K562 (cell line): ENCODE results near the gene LIN7A. TPM values are rescaled to one million over a fixed set of nuclear protein-coding genes. Genes with fewer than 3 reads are reported as not detected.

Experiments used
- ATAC-seq: fragments of 200-7000 bp; cut with Tn5 transposase; 3 replicates; pipeline ENCODE4 v1.9.1; 2020; ENCODE audit warnings: moderate library complexity
- BruUV-seq: library from RNA; stranded (reverse); fragments of 400-500 nt; replicated peaks from 2 replicates; lab custom pipeline; 2021; lab: Mats Ljungman, UMichigan
- CTCF ChIA-PET: fragments of 300-600 bp; formaldehyde crosslinking; extraction: SDS; loops from one replicate; lab custom pipeline; 2021; ENCODE audit warnings: low intra/inter-chr PET ratio; lab: Yijun Ruan, JAX
- POLR2A ChIA-PET: fragments of 300-600, 350-650 bp; sonication (Branson Sonifier 250); formaldehyde crosslinking; extraction: SDS; loops from one replicate; lab custom pipeline; 2021; ENCODE audit warnings: antibody characterized with exemption, inconsistent platforms; lab: Yijun Ruan, JAX
- DNase-seq, 4 experiments: peaks; one replicate each; pipeline versions ENCODE4 v3.0.0 to v3.0.0-alpha.2; 2011 to 2018; ENCODE audit warnings: low spot score in 3 of 4, mixed read lengths in 3 of 4; ENCODE audit errors: extremely low read depth in 1 of 4
- FAIRE-seq: peaks from 2 replicates; lab custom pipeline; 2011; peaks lifted over from hg19 to GRCh38; lab: Jason Lieb, UNC
- H2AFZ ChIP-seq: 2 replicates; pipeline ENCODE4 v1.6.0; 2011; ENCODE audit warnings: low read depth, low read length, control low read depth, inconsistent platforms
- H3K27ac ChIP-seq: fragments of 200-600 bp; 3 replicates; pipeline ENCODE4 v1.8.0; 2011; ENCODE audit warnings: low read depth, mild to moderate bottlenecking, control low read depth, inconsistent platforms, low read length, moderate library complexity, mixed read lengths; ENCODE audit errors: extremely low read depth
- H3K27me3 ChIP-seq, 2 experiments: fragments of 300-600 bp in 1 of 2; 2 replicates in 1 of 2; 3 replicates in 1 of 2; pipeline versions ENCODE4 v1.6.0 to v1.8.0; 2011; ENCODE audit warnings: inconsistent platforms in 2 of 2, low read length in 2 of 2, mild to moderate bottlenecking in 1 of 2, mixed read lengths in 1 of 2, moderate library complexity in 1 of 2; ENCODE audit not compliant: control insufficient read depth in 2 of 2, insufficient read depth in 2 of 2
- H3K36me3 ChIP-seq: fragments of 300-600 bp; 3 replicates; pipeline ENCODE4 v1.8.0; 2011; ENCODE audit warnings: mild to moderate bottlenecking, low read length, inconsistent platforms; ENCODE audit not compliant: control insufficient read depth, insufficient read depth
- H3K4me1 ChIP-seq, 2 experiments: fragments of 200-600 bp in 1 of 2; replicated peaks in 1 of 2; 2 replicates in 1 of 2; 3 replicates in 1 of 2; pipeline versions ENCODE4 v1.5.1 to v1.8.0; 2011; ENCODE audit warnings: inconsistent platforms in 2 of 2, low read length in 2 of 2, mild to moderate bottlenecking in 1 of 2, mixed read lengths in 1 of 2, moderate library complexity in 1 of 2; ENCODE audit not compliant: control insufficient read depth in 2 of 2, insufficient read depth in 2 of 2
- H3K4me2 ChIP-seq: 2 replicates; pipeline ENCODE4 v1.6.1; 2011; ENCODE audit warnings: low read length, control low read depth, inconsistent platforms, mixed read lengths; ENCODE audit not compliant: insufficient read depth
- H3K4me3 ChIP-seq: fragments of 200-600 bp; sonication (generic), shearing (Covaris generic); 2 replicates; pipeline ENCODE4 v1.5.1; 2016; ENCODE audit warnings: control low read depth, inconsistent platforms
- H3K79me2 ChIP-seq: fragments of 200-600 bp; 3 replicates; pipeline ENCODE4 v1.8.0; 2011; ENCODE audit warnings: low read length, inconsistent platforms; ENCODE audit not compliant: control insufficient read depth, insufficient read depth
- H3K9ac ChIP-seq, 2 experiments: 2 replicates each; pipeline versions ENCODE4 v1.6.0 to v1.6.1; 2011; ENCODE audit warnings: low read depth in 2 of 2, low read length in 2 of 2, control low read depth in 1 of 2, inconsistent platforms in 1 of 2, mild to moderate bottlenecking in 1 of 2, mixed read lengths in 1 of 2; ENCODE audit not compliant: insufficient read depth in 1 of 2
- H3K9me1 ChIP-seq: one replicate; pipeline ENCODE4 v1.6.0; 2011; ENCODE audit warnings: inconsistent platforms, mild to moderate bottlenecking, low read length, moderate library complexity; ENCODE audit not compliant: control insufficient read depth, insufficient read depth
- H3K9me3 ChIP-seq: replicated peaks from 2 replicates; pipeline ENCODE4 v1.5.1; 2011; ENCODE audit warnings: low read depth, low read length, inconsistent platforms; ENCODE audit not compliant: control insufficient read depth, insufficient read depth
- H4K20me1 ChIP-seq: replicated peaks from 2 replicates; pipeline ENCODE4 v1.6.1; 2011; ENCODE audit warnings: low read length, inconsistent platforms, mixed read lengths; ENCODE audit not compliant: control insufficient read depth, insufficient read depth
- CHCHD3 ChIP-seq: fragments of 250-450 bp; sonication (Bioruptor Pico); IDR thresholded peaks from 2 replicates; pipeline ENCODE4 v2.1.2; 2022; ENCODE audit warnings: mild to moderate bottlenecking
- EGR1 ChIP-seq: fragments of 450-650 bp; conservative IDR thresholded peaks from 2 replicates; pipeline ENCODE4 v1.6.1; 2017; ENCODE audit warnings: mild to moderate bottlenecking
- HCFC1 ChIP-seq: IDR thresholded peaks from 2 replicates; pipeline ENCODE4 v1.6.1; 2012; ENCODE audit warnings: low read depth, low read length, improper control_type of control experiment
- SAFB ChIP-seq: fragments of 200-400 bp; formaldehyde crosslinking; IDR thresholded peaks from 2 replicates; pipeline ENCODE4 v1.6.1; 2017; ENCODE audit warnings: low read depth, low read length, borderline replicate concordance
- SRSF9 ChIP-seq: fragments of 200-400 bp; formaldehyde crosslinking; IDR thresholded peaks from 2 replicates; pipeline ENCODE4 v1.6.1; 2017; ENCODE audit warnings: low read depth, low read length, borderline replicate concordance
- THRAP3 ChIP-seq: fragments of 450-650 bp; IDR thresholded peaks from 2 replicates; pipeline ENCODE4 v1.6.1; 2016; ENCODE audit warnings: mild to moderate bottlenecking, inconsistent platforms, borderline replicate concordance
- ZNF282 ChIP-seq: sonication (generic); formaldehyde crosslinking; IDR thresholded peaks from 2 replicates; pipeline ENCODE4 v1.8.1; 2023; ENCODE audit warnings: missing genetic modification reagents
- WGBS: fragments of 100-300 bp; shearing (Covaris generic); methylation state at CpG from one replicate; pipeline ENCODE4 v1.1.6; 2016; ENCODE audit warnings: low coverage, mixed read lengths; ENCODE audit not compliant: insufficient coverage; ENCODE audit errors: missing lambda C conversion rate; 5-methylcytosine and 5-hydroxymethylcytosine counted together
- in situ Hi-C: fragments of 300-500 bp; cut with MboI; formaldehyde crosslinking; loops from 4 replicates; pipeline ENCODE4 v1.15.0; 2018; ENCODE audit warnings: inconsistent platforms, mixed read lengths
- intact Hi-C: fragments of 100-400 bp; cut with micrococcal nuclease; formaldehyde crosslinking; loops from 2 replicates; pipeline ENCODE4 v1.14.2; 2022
- polyA plus RNA-seq, 8 experiments: library from polyadenylated mRNA; depleted of rRNA in 4 of 8; stranded (reverse) in 5 of 8; unstranded in 3 of 8; fragments of >200 nt; fragmentation: Nextera tagmentation in 2 of 8; fragmentation: Illumina TruSeq in 1 of 8; extraction: Ambion mirVana in 2 of 8; extraction: Trizol in 1 of 8; gene quantifications; 2 replicates each; pipeline versions ENCODE4 v1.2.1 to v1.2.3, GENCODE V29; 2011 to 2014; ENCODE audit warnings: inconsistent platforms in 1 of 8, missing spikeins in 1 of 8
- total RNA-seq, 7 experiments: library from RNA; depleted of rRNA in 6 of 7; stranded (reverse); fragments of >200 nt in 6 of 7; fragmentation: Illumina TruSeq in 2 of 7; extraction: Trizol in 2 of 7; gene quantifications; 2 replicates each; pipeline versions ENCODE4 v1.2.1 to v1.2.3, GENCODE V29; 2011 to 2021; ENCODE audit warnings: low replicate concordance in 1 of 7
- TF ChIP-seq, protein P1 (sequence below): fragments of 250-450 bp; sonication (Bioruptor Pico); IDR thresholded peaks from 2 replicates; pipeline ENCODE4 v1.6.1; 2021; ENCODE audit warnings: mild to moderate bottlenecking
- TF ChIP-seq, protein P2 (sequence below): fragments of 250-450 bp; sonication (Bioruptor Pico); IDR thresholded peaks from 2 replicates; pipeline ENCODE4 v1.4.0; 2020; ENCODE audit warnings: borderline replicate concordance
- TF ChIP-seq, protein P3 (sequence below): sonication (generic); formaldehyde crosslinking; IDR thresholded peaks from 2 replicates; pipeline ENCODE4 v1.8.0; 2023; ENCODE audit warnings: mild to moderate bottlenecking, missing genetic modification reagents
- TF ChIP-seq, protein P4 (sequence below): sonication (generic); formaldehyde crosslinking; IDR thresholded peaks from 2 replicates; pipeline ENCODE4 v1.8.0; 2022; ENCODE audit warnings: mild to moderate bottlenecking, missing genetic modification reagents
- TF ChIP-seq, protein P5 (sequence below): sonication (generic); formaldehyde crosslinking; IDR thresholded peaks from 2 replicates; pipeline ENCODE4 v1.8.0; 2022; ENCODE audit warnings: missing genetic modification reagents, mild to moderate bottlenecking, borderline replicate concordance

LIN7A gene
- total and polyA plus RNA-seq, 9 of the 15 experiments (the other 6 are each of a cell fraction or from before 2014, with no cell fraction given): not detected

DNA sequence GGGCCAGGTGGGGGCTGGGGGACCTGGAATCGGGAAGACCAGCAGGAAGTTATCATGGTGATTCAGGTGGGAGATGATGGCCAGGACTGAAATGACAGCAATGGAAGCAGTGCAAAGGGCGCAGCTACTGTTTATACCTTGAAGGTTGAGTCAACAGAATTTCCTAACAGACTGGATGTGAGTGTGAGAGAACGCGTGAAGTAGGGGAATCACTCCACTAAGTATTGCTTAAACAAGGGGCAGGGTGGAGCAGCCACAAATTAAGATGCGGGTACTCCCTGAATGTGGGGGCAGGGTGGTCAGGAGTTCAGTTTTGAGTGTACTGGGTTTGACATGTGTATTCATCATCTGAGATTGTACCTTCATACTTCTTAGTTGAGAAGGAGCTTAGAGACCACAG is 175.9 kb downstream of the LIN7A start:
- CTCF ChIA-PET: no interaction called here
- WGBS: 2% methylated on average over 4 of the region's 5 CpGs

More for the DNA sequence above, 175.9 kb downstream of the LIN7A start:
- H3K9me3 ChIP-seq: no peaks in the 10 kb centered on the region; the same call in 1 of the 2 replicates
- no peak for DNase-seq
- H2AFZ ChIP-seq: no peak overlapping the region
- no peaks in the 10 kb centered on the region for H3K9me1 ChIP-seq
- H3K9ac ChIP-seq: no peak overlapping the region
- no peak overlapping the region for H3K27ac ChIP-seq
- no peaks in the 10 kb centered on the region for H3K36me3 ChIP-seq
- POLR2A ChIA-PET: no interaction called here
- no peaks in the 10 kb centered on the region for H3K4me1 ChIP-seq
- H3K4me3 ChIP-seq: no peak overlapping the region
- BruUV-seq: no TSS peak
- no peaks in the 10 kb centered on the region for H4K20me1 ChIP-seq
- no peak for TF ChIP-seq SAFB
- TF ChIP-seq, protein P1, sequence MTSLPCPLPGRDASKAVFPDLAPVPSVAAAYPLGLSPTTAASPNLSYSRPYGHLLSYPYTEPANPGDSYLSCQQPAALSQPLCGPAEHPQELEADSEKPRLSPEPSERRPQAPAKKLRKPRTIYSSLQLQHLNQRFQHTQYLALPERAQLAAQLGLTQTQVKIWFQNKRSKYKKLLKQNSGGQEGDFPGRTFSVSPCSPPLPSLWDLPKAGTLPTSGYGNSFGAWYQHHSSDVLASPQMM (CRISPR knock-in tag): no peak
- TF ChIP-seq, protein P2, sequence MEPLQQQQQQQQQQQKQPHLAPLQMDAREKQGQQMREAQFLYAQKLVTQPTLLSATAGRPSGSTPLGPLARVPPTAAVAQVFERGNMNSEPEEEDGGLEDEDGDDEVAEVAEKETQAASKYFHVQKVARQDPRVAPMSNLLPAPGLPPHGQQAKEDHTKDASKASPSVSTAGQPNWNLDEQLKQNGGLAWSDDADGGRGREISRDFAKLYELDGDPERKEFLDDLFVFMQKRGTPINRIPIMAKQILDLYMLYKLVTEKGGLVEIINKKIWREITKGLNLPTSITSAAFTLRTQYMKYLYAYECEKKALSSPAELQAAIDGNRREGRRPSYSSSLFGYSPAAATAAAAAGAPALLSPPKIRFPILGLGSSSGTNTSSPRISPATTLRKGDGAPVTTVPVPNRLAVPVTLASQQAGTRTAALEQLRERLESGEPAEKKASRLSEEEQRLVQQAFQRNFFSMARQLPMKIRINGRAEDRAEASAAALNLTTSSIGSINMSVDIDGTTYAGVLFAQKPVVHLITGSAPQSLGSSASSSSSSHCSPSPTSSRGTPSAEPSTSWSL (CRISPR knock-in tag): no peak
- TF ChIP-seq THRAP3: no peak
- TF ChIP-seq, protein P3, sequence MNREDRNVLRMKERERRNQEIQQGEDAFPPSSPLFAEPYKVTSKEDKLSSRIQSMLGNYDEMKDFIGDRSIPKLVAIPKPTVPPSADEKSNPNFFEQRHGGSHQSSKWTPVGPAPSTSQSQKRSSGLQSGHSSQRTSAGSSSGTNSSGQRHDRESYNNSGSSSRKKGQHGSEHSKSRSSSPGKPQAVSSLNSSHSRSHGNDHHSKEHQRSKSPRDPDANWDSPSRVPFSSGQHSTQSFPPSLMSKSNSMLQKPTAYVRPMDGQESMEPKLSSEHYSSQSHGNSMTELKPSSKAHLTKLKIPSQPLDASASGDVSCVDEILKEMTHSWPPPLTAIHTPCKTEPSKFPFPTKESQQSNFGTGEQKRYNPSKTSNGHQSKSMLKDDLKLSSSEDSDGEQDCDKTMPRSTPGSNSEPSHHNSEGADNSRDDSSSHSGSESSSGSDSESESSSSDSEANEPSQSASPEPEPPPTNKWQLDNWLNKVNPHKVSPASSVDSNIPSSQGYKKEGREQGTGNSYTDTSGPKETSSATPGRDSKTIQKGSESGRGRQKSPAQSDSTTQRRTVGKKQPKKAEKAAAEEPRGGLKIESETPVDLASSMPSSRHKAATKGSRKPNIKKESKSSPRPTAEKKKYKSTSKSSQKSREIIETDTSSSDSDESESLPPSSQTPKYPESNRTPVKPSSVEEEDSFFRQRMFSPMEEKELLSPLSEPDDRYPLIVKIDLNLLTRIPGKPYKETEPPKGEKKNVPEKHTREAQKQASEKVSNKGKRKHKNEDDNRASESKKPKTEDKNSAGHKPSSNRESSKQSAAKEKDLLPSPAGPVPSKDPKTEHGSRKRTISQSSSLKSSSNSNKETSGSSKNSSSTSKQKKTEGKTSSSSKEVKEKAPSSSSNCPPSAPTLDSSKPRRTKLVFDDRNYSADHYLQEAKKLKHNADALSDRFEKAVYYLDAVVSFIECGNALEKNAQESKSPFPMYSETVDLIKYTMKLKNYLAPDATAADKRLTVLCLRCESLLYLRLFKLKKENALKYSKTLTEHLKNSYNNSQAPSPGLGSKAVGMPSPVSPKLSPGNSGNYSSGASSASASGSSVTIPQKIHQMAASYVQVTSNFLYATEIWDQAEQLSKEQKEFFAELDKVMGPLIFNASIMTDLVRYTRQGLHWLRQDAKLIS: no peak
- no peak for TF ChIP-seq HCFC1
- no peak for TF ChIP-seq ZNF282
- no peak for TF ChIP-seq SRSF9
- TF ChIP-seq CHCHD3 (CRISPR knock-in tag): no peak
- TF ChIP-seq EGR1: no peak
- TF ChIP-seq, protein P4, sequence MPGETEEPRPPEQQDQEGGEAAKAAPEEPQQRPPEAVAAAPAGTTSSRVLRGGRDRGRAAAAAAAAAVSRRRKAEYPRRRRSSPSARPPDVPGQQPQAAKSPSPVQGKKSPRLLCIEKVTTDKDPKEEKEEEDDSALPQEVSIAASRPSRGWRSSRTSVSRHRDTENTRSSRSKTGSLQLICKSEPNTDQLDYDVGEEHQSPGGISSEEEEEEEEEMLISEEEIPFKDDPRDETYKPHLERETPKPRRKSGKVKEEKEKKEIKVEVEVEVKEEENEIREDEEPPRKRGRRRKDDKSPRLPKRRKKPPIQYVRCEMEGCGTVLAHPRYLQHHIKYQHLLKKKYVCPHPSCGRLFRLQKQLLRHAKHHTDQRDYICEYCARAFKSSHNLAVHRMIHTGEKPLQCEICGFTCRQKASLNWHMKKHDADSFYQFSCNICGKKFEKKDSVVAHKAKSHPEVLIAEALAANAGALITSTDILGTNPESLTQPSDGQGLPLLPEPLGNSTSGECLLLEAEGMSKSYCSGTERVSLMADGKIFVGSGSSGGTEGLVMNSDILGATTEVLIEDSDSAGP (CRISPR knock-in tag): no peak
- TF ChIP-seq, protein P5, sequence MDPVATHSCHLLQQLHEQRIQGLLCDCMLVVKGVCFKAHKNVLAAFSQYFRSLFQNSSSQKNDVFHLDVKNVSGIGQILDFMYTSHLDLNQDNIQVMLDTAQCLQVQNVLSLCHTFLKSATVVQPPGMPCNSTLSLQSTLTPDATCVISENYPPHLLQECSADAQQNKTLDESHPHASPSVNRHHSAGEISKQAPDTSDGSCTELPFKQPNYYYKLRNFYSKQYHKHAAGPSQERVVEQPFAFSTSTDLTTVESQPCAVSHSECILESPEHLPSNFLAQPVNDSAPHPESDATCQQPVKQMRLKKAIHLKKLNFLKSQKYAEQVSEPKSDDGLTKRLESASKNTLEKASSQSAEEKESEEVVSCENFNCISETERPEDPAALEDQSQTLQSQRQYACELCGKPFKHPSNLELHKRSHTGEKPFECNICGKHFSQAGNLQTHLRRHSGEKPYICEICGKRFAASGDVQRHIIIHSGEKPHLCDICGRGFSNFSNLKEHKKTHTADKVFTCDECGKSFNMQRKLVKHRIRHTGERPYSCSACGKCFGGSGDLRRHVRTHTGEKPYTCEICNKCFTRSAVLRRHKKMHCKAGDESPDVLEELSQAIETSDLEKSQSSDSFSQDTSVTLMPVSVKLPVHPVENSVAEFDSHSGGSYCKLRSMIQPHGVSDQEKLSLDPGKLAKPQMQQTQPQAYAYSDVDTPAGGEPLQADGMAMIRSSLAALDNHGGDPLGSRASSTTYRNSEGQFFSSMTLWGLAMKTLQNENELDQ (CRISPR knock-in tag): no peak
- ATAC-seq: no peak
- no peaks in the 10 kb centered on the region for H3K79me2 ChIP-seq
- no peaks in the 10 kb centered on the region for H3K27me3 ChIP-seq
- no peak for FAIRE-seq
- in situ Hi-C loops (no loop called here), intact Hi-C loops (no loop called here)
- no peak overlapping the region for H3K4me2 ChIP-seq
